Measurements from ENCODE around the gene ASCL1.
A peak's percentile ranks its signal among the peaks of the same experiment; 100 is the strongest.

The ASCL1 gene

GRCh38 chr12:102958830-102959176 lies 1.3 kb downstream of the ASCL1 start:
- no peak overlapping the region for H3K27ac Mint-ChIP-seq
- ATAC-seq (ENCODE audit: low read depth), result no peak
- peaks cover 48% of the 10 kb centered on the region for H3K27me3 Mint-ChIP-seq
- H3K36me3 Mint-ChIP-seq, result peaks cover 2% of the 10 kb centered on the region
- peak overlapping the region; percentile 62 for H3K4me3 Mint-ChIP-seq
- DNase-seq (ENCODE audit: low spot score in 2 of 2), result no peak
- H3K9me3 Mint-ChIP-seq, result peaks cover 6% of the 10 kb centered on the region
- peaks cover 18% of the 10 kb centered on the region for H3K4me1 Mint-ChIP-seq

DNA sequence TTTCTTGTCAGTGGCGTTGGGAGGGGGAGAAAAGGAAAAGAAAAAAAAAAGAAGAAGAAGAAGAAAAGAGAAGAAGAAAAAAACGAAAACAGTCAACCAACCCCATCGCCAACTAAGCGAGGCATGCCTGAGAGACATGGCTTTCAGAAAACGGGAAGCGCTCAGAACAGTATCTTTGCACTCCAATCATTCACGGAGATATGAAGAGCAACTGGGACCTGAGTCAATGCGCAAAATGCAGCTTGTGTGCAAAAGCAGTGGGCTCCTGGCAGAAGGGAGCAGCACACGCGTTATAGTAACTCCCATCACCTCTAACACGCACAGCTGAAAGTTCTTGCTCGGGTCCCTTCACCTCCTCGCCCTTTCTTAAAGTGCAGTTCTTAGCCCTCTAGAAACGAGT lies 1.9 kb downstream of the ASCL1 start:
- Mint-ChIP-seq H3K9me3 (peaks cover 9% of the 10 kb centered on the region), H3K27ac (no peak overlapping the region), H3K4me1 (peaks cover 18% of the 10 kb centered on the region), H3K27me3 (peaks cover 52% of the 10 kb centered on the region), H3K4me3 (peak overlapping the region; percentile 62), H3K36me3 (peaks cover 6% of the 10 kb centered on the region)
- DNase-seq (ENCODE audit: low spot score in 2 of 2) (no peak), ATAC-seq (ENCODE audit: low read depth) (no peak)

- ATAC-seq (ENCODE audit: low read depth), result no peak
- Mint-ChIP-seq H3K27ac (no peak overlapping the region), H3K4me1 (peaks cover 28% of the 10 kb centered on the region), H3K4me3 (no peak overlapping the region), H3K9me3 (peaks cover 9% of the 10 kb centered on the region), H3K27me3 (peaks cover 52% of the 10 kb centered on the region), H3K36me3 (peaks cover 6% of the 10 kb centered on the region)
- DNase-seq (ENCODE audit: low spot score in 2 of 2), result no peak
Measured at GRCh38 chr12:102960766-102961465, 3.4 kb downstream of the ASCL1 start.

DNA sequence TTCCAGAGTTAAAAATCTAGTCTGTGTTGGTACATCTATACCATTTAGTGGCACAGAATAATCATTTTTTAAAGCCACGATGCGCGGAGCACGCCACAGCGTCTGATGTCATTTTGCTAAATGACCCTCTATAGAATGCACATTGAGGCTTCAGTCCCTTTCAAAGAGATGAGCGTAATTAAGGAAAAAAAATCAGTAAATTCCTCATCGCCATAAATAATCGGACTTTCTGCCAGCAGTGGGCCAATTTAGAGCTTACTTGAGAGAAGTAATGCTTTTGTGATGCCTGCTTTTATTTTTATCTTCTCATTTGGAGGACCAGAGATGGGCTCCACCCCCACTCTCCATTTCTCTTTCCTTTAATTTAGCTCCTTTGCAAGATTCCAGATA lies 4.0 kb downstream of the ASCL1 start:
- no peak for DNase-seq (ENCODE audit: low spot score in 2 of 2)
- H3K27ac Mint-ChIP-seq, result no peak overlapping the region
- peak overlapping the region; percentile 6 for H3K4me3 Mint-ChIP-seq
- peaks cover 28% of the 10 kb centered on the region for H3K4me1 Mint-ChIP-seq
- H3K27me3 Mint-ChIP-seq, result peaks cover 49% of the 10 kb centered on the region
- peaks cover 6% of the 10 kb centered on the region for H3K36me3 Mint-ChIP-seq
- H3K9me3 Mint-ChIP-seq, result peaks cover 9% of the 10 kb centered on the region
- ATAC-seq (ENCODE audit: low read depth), result no peak

DNA sequence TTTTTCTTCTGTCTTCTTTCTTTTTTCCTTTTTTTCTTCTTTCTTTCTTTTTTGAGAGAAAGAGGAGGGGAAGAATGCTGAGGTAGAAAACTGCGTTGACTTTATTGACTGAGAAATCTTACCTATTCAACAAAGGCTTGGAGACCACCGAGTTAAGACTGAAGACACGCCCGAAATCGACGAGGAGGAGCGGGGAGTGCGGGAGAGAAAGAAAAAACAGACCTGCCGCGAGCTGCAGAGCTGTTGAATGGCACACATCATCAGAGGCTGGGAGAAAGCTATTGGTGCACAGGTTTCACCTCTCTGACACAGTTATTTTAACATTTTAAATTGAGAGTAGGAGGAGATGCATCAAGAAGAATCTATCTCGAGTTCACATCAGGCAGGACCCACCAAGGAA lies 5.1 kb downstream of the ASCL1 start:
- peaks cover 9% of the 10 kb centered on the region for H3K9me3 Mint-ChIP-seq
- H3K36me3 Mint-ChIP-seq, result peaks cover 6% of the 10 kb centered on the region
- ATAC-seq (ENCODE audit: low read depth) (no peak), DNase-seq (ENCODE audit: low spot score in 2 of 2) (no peak)
- no peak overlapping the region for H3K4me3 Mint-ChIP-seq
- H3K4me1 Mint-ChIP-seq, result peaks cover 20% of the 10 kb centered on the region
- peaks cover 47% of the 10 kb centered on the region for H3K27me3 Mint-ChIP-seq
- H3K27ac Mint-ChIP-seq, result no peak overlapping the region

DNA sequence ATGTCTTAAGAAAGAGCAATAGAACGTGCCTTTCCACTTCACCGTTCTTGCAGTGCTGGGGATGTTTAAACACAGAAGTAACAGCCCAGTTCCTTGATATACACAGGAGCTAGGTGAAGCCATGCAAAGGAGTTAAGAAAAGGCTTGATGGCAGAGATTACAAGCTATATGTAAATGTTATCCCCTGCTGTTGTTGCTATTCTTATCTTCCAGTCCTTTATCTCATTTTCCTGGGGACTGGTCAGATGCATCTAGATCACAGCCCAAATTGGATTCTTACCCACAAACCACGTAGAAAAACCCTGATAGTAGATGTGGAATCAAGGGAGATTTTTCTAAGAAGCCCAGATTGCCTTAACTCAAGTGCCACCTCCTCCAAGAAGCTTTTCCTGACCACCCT lies 5.5 kb downstream of the ASCL1 start:
- Mint-ChIP-seq H3K27me3 (peaks cover 48% of the 10 kb centered on the region), H3K27ac (no peak overlapping the region), H3K36me3 (peaks cover 6% of the 10 kb centered on the region), H3K4me1 (peaks cover 20% of the 10 kb centered on the region), H3K9me3 (peaks cover 9% of the 10 kb centered on the region), H3K4me3 (no peak overlapping the region)
- no peak for ATAC-seq (ENCODE audit: low read depth)
- no peak for DNase-seq (ENCODE audit: low spot score in 2 of 2)

- peaks cover 18% of the 10 kb centered on the region for H3K4me1 Mint-ChIP-seq
- no peak overlapping the region for H3K4me3 Mint-ChIP-seq
- no peak for ATAC-seq (ENCODE audit: low read depth)
Measured at GRCh38 chr12:102963796-102964195, 6.3 kb downstream of the ASCL1 start.

DNA sequence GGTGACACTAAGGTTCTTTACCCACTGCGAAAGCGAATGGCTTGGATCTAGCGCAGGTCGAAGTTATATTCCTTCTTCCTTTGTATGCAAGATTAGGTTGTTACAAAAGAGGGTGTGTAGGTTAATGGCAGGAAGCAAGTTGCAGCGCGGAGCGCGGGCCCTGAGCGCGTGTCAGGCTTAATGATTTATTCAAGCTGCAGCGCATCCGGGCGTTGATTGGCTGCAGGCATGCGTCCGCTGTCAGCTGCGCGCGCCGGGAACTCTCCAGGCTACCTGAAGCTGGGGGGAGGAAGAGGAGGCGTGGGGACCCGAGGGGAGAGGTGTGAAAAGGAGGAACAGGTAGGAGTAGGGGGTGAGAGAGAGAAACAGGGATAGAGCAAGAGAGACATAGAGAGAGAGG lies 7.4 kb downstream of the ASCL1 start:
- H3K4me3 Mint-ChIP-seq, result peak overlapping the region; percentile 88

More at GRCh38 chr12:102963796-102964195, 6.3 kb downstream of the ASCL1 start:
- Mint-ChIP-seq H3K9me3 (peaks cover 9% of the 10 kb centered on the region), H3K27ac (no peak overlapping the region), H3K27me3 (peaks cover 50% of the 10 kb centered on the region), H3K36me3 (peaks cover 6% of the 10 kb centered on the region)
- no peak for DNase-seq (ENCODE audit: low spot score in 2 of 2)

DNA sequence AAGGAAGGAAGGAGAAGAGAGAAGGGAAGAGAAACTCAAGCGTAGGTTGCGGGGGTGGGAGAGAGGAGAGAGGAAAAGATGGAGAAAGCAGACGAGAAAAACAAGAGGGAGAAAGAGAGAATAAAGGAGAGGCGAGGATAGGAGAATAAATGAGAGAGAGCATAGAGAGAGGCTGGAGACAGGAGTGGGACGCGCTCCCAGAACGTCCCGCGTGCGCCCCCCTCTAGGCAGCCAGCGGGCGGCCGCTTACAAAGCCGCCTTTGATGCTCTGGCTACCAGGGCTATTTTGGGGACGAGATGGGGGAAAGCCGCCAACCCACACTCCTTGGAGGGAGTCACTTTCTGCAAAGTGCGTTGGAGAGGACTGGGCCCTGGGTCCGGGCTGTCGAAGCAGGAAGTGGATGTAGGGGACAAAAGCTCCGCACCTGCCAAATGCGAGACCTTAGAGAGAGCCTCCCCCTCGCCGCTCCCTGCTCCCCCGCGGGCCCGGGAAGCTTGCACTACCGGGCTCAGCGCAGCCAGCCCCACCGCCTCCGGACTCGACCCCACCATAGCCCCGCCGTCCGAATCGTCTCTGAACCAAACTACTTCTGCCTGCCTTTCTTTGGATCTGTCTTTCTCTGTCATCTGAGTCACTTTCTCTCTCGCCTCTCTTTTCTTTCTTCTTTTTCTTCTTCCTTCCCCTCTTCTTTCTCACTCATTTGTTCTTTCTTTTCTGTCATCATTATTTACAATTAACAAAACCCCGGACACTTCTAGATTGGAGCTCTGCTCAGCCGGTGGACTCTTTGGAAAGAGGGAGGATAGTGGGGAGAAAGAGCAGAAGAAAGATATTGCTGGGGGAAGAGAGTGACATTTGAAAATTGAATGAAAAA lies 8.0 kb downstream of the ASCL1 start:
- ATAC-seq (ENCODE audit: low read depth), result peak; percentile 29
- peaks cover 45% of the 10 kb centered on the region for H3K27me3 Mint-ChIP-seq
- no peak overlapping the region for H3K27ac Mint-ChIP-seq
- H3K4me3 Mint-ChIP-seq, result peak overlapping the region; percentile 88
- no peak for DNase-seq (ENCODE audit: low spot score in 2 of 2)
- peaks cover 6% of the 10 kb centered on the region for H3K36me3 Mint-ChIP-seq
- H3K9me3 Mint-ChIP-seq, result peaks cover 8% of the 10 kb centered on the region
- H3K4me1 Mint-ChIP-seq, result peaks cover 14% of the 10 kb centered on the region

More for the DNA sequence above, 7.4 kb downstream of the ASCL1 start:
- Mint-ChIP-seq H3K27me3 (peaks cover 47% of the 10 kb centered on the region), H3K4me1 (peaks cover 14% of the 10 kb centered on the region), H3K27ac (no peak overlapping the region), H3K36me3 (peaks cover 6% of the 10 kb centered on the region), H3K9me3 (peaks cover 8% of the 10 kb centered on the region)
- DNase-seq (ENCODE audit: low spot score in 2 of 2) (no peak), ATAC-seq (ENCODE audit: low read depth) (peak; percentile 73)

GRCh38 chr12:102966200-102966863 lies 8.9 kb downstream of the ASCL1 start:
- H3K4me1 Mint-ChIP-seq, result peaks cover 14% of the 10 kb centered on the region
- H3K4me3 Mint-ChIP-seq, result no peak overlapping the region
- ATAC-seq (ENCODE audit: low read depth) (no peak), DNase-seq (ENCODE audit: low spot score in 2 of 2) (no peak)
- H3K9me3 Mint-ChIP-seq, result peaks cover 8% of the 10 kb centered on the region
- H3K27me3 Mint-ChIP-seq, result peaks cover 40% of the 10 kb centered on the region
- H3K27ac Mint-ChIP-seq, result no peak overlapping the region
- peaks cover 6% of the 10 kb centered on the region for H3K36me3 Mint-ChIP-seq

DNA sequence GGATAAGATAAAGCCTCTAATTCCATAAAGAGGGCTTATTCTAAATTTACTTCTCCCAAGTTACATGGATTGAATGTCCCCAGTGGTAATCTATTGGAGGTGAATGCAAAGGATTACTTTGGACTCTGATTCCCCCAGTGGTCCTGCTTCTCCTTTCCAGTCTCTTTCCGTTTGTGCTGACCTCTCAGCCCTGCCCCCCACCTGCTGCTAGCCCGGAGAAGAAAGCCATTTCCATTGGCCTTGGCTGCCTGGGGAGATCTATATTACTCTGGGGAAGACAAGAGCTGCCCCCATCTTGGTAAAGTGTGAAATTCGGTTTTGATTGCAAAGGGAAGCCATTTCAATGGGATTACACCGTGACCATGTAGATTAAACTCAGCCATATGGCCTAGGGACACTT lies 13.3 kb downstream of the ASCL1 start:
- H3K4me1 Mint-ChIP-seq, result peaks cover 1% of the 10 kb centered on the region
- peaks cover 21% of the 10 kb centered on the region for H3K27me3 Mint-ChIP-seq
- H3K9me3 Mint-ChIP-seq, result peaks cover 6% of the 10 kb centered on the region
- H3K36me3 Mint-ChIP-seq, result no peaks in the 10 kb centered on the region
- DNase-seq (ENCODE audit: low spot score in 2 of 2) (no peak), ATAC-seq (ENCODE audit: low read depth) (no peak)
- no peak overlapping the region for H3K27ac Mint-ChIP-seq
- no peak overlapping the region for H3K4me3 Mint-ChIP-seq

DNA sequence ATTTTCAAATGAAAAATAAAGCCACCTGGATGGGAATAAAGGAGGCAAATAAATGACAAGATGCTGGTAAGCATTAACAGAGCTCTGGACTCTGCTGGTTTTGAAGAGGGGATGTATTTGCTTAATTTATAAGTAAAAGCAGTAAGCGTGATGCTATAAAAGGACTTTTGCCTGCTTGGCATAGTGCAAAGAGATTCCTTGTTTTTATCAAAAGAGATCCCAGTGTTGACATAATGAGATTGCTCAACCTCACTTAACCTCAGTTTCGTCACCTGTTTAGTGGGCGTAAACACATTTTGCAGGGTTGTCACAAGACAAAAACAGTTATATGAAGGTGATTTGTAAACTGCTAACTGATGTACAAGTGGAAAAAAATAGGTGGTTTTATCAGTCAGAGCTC lies 13.8 kb downstream of the ASCL1 start:
- no peak for DNase-seq (ENCODE audit: low spot score in 2 of 2)
- Mint-ChIP-seq H3K4me1 (no peaks in the 10 kb centered on the region), H3K27me3 (peaks cover 22% of the 10 kb centered on the region), H3K27ac (no peak overlapping the region), H3K4me3 (no peak overlapping the region), H3K9me3 (peaks cover 6% of the 10 kb centered on the region), H3K36me3 (no peaks in the 10 kb centered on the region)
- ATAC-seq (ENCODE audit: low read depth), result no peak

DNA sequence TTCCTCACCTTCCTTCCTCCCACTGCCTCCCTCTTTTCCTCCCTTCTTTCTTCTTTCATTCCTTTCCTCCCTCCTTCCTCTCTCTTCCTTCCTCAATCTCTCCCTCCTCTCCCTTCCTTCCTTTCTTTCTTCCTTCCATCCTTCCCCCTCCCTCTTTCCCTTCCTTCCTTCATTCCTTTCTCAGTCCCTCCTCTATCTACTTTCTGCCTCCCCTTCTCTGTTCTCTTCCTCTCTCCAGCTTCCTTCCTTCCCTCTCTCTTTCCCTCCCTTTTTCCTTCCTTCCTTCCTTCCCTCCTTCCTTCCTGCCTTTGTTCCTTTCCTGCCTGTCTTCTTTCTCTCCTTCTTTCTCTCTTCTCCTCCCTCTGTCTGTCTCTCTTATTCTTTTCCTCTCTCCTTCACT lies 16.1 kb downstream of the ASCL1 start:
- Mint-ChIP-seq H3K4me3 (no peak overlapping the region), H3K9me3 (peaks cover 6% of the 10 kb centered on the region), H3K27me3 (peaks cover 13% of the 10 kb centered on the region), H3K27ac (no peak overlapping the region), H3K36me3 (no peaks in the 10 kb centered on the region), H3K4me1 (no peaks in the 10 kb centered on the region)
- DNase-seq (ENCODE audit: low spot score in 2 of 2) (no peak), ATAC-seq (ENCODE audit: low read depth) (no peak)

DNA sequence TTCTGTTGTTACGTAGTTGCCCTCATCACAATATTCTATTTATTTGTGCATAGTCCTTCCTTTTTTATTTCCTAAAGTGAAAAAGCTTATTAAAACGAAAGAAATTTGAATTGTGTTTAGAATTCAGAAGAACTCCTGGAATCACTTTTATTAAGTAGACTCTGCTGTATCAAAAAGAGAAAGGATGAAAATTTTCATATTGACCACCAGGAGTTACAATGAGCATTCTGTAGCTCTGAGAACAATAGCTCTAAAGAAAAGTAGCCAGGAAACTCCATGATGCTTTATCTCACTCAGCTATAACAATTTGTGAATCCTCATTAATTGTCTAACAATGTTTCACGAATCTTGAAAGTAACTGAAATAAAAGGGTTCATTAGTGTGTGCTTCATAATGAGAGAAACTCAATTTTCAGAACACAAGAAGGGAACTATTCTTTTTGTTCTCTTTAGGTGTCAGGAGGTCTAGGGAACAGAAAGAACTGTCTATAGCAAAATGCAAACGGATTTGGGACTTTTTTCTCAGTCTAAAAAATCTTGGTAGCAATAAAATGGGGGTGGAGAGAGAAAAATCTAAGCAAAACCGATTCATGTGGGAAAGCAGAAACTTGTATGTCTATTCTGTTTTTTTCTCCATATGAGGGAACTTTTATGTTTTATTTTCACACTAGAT lies 19.3 kb downstream of the ASCL1 start:
- Mint-ChIP-seq H3K9me3 (peaks cover 6% of the 10 kb centered on the region), H3K27ac (no peak overlapping the region), H3K27me3 (peaks cover 13% of the 10 kb centered on the region), H3K4me1 (no peaks in the 10 kb centered on the region), H3K4me3 (no peak overlapping the region), H3K36me3 (no peaks in the 10 kb centered on the region)
- DNase-seq (ENCODE audit: low spot score in 2 of 2) (no peak), ATAC-seq (ENCODE audit: low read depth) (no peak)
